ENCODE results near the gene IRS1.

The IRS1 gene

DNA sequence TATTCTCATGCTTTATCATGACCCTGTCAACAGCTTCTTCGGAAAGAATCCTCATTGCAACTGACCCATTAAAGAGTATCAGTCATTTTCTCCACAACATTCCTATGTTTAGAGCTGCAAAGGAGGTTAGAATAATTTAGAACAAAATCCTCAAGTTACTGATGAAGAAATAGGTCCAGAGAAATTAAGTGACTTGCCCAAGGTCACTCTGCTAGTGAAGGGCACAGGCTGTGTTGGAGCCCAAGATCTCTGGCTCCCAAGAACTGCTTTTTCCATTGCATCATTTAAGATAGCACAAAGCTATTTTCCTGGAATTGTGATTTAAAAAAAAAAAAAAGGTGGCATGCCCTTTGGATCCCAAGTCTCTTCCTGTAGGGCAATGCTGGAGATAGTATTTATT, 9.6 kb downstream of the IRS1 start:
- DNase-seq (ENCODE audit: low read depth), result no peak

DNA sequence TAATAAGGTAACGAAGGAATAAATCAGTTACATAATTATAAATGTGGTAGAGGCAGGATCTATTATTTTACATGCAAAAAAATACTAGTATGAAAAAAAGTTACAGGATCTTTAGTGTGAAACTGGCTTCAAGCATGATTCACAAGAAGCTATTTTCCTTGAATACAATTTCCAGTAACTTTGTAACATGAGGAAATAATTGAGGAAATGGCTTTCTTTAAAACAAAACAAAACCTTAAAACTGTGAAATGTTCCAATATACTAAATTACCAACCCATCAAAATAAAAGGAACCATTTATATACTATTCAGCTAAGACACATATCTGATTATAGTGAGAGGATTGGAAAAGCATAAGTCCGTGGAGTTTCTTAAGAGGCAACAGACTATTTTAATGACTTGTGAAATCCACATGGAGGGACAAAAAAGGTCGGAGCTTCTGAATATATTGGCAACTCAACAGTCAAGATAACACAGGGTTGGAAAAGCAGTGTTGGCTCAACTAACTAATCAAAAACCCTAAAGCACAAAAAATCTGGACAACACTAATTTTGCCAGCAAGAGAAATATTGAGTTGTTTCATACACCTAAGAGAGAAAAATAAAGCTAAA, 10.6 kb downstream of the IRS1 start:
- DNase-seq (ENCODE audit: low read depth), result no peak

DNA sequence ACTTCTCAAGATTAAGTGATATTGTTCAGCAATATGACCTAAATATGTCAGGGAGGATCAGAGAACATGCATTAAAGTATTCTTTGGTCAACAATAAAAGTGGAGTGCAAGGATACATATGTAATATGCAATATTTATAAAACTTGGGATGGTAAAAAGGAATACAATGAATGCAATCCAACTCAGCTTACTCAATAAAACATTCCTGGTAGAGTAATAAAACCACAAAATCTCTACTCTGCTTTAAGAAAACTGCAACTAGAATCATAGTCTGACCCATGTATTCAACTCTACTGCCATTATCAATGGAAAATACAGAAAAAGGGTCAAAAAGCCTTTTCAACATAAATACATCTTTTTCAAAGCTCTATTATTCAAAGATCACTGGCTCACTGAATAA, 11.6 kb downstream of the IRS1 start:
- DNase-seq (ENCODE audit: low read depth), result no peak

DNA sequence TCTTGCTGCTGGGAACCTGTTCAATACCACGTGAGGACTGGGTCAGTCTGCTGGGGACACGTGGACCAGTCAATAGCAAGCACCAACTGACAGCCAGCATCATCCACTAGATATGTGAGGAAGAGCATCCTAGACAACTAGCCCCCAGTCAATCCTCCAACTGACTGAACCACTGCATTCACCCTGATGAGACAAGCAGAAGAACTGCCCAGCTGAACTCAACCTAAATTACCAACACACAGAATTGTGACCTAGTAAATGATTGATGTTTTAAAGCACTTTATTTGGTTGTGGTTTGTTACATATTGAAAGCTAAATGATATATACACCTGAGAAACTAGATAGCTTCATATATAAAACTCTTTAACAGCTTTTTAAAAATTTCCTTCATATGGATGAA, 15.7 kb downstream of the IRS1 start:
- no peak for DNase-seq (ENCODE audit: low read depth)

DNA sequence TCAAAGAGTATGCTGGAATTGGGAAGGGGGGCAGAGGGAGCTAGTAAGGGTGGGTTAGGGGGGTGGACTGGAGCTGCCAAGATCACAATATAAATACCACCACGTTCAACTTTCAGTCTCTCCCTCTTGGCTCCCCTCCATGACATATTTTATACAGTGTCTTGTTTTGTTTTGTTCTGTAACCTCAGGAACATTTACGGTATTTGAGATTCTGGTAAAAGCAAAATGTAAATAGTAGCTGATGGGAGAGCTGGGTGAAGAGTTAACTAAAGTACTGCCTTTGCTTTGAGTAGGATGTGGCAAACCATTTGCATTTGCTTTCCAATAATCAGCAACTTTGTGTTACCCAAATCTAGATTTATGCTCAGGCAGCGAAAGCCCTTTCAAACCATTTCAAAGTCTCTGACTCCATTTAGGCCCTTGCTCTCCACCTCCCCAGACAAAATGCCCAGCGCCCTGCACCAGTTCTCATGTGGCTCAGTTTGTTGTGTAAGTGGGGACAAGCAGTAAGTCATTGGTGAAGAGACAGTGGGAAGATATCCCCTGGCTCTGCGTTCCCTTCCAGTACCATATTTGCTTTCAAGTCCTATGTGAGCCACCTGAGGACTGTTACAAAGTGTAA, 17.4 kb downstream of the IRS1 start:
- DNase-seq (ENCODE audit: low read depth), result no peak

DNA sequence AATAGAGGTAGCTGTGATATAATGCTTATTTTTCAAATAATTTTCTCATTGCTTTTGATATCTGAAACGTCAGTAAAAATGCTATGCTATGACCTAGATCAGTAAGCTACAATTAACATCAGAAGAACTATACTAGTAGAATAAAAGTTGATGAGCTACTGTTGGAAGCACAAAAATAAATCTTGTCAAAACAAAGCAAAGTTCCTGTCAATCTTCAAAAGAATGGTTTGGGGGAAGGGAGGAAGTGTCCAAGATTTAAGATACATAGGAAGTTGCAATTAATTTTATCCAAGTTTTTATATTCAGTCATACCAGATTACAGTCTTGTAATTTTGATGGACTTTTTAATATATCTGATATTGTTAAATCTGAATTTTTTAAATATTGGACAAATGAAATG, 19.2 kb downstream of the IRS1 start:
- DNase-seq (ENCODE audit: low read depth), result no peak

DNA sequence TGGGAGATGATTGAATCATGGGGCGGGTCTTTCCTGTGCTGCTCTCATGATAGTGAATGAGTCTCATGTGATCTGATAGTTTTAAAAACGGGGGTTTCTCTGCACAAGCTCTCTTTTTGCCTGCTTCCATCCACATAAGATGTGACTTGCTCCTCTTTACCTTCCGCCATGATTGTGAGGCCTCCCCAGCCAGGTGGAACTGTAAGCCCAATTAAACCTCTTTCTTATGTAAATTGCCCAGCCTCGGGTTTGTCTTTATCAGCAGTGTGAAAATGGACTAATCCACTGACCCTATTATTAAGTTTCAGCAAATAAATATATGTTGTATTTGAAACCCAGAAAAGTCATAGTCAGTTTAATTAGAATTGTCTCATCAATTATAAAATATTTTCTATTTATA, 22.0 kb downstream of the IRS1 start:
- no peak for DNase-seq (ENCODE audit: low read depth)

DNA sequence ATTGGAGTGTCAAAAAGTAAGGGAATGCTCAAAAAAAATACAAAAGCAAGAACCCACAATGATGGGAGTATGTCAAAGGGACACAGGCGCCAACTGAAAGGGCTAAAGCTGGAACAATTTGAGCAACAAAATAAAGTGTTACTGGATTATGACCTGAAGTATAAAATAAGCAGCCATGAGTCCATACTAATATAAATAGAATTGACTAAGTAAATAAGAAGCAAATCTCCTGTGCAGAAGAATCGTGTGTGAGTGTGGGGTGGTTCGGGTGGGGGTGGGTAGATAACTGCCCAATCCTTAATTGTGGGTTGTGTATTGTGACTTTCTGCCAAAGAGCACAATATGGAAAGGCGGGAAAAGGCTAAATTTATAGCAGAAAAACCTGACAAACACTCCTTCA, 23.5 kb downstream of the IRS1 start:
- no peak for DNase-seq (ENCODE audit: low read depth)

DNA sequence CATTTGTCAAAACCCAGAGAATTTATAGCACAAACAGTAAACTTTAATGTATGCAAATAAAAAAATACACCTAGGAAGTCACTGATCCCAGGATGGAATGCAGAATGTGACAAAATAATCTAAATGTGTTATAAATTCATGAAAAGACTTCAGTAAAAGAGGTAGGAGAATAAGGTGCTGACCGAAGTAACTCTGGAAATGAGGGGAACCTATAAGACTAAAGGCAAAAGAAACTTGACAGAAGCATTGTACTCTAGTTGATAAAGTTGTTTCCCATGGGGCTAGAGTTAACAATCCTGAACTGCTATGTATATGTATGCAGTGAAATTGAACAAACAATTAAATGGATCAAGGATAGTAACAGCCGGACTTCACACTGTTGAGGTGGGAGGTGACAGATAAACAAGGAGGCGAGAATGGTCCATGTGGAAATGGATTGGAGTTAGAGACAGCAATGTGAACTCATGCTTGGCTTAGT, 24.5 kb downstream of the IRS1 start:
- DNase-seq (ENCODE audit: low read depth), result no peak

DNA sequence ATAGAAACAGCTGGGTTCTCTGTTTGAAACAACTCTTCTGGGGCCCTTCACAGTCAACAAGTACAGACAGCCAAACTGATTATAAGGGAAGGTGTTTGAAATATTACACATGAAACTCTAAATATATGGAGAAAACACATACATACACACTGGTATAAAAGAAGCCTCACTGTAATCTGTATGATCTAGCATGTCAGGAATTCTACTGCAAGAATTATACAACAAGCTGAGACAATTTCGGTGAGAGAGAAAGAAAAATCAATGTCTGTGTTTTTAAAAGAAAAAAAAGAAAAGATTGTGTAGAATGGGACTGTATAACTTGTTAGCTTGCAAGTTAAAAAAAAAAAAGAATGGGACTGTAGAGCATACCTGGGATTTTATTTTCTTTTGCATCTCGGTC, 26.3 kb downstream of the IRS1 start:
- no peak for DNase-seq (ENCODE audit: low read depth)

DNA sequence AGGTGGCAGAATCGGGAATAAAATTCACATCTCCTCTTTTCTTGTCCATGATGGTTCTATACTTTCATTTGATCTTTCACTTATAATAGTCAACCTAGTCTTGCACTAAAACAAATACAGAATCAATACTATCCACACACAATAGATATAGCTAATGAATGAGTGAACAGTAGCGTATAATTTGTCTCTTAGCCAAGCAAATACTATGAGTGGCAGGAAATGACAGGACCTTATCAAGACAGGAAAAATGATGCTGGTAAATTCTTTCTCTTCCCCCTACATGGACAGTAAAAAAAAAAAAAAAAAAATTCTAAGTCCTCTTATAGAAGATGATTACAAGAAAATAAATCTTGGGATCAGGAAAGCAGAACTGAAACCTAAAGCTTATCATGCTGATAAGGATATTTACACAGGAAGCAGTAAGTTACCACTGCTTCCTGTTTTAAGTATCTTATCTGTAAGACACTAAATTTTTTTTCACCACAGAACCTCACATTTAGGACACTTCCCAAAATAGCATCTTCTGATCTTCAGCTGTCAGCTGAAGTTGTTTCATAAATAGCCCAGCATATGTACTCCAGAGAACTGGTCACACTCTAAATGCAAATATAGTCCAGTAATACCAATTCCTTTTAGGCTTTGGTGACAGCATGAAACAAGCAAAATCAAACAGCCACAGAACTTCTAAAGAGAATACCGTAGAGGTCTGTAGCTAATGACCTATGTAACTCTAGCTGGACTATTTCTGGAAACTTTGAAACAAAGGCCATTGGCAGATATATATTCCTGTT, 27.0 kb downstream of the IRS1 start:
- no peak for DNase-seq (ENCODE audit: low read depth)

DNA sequence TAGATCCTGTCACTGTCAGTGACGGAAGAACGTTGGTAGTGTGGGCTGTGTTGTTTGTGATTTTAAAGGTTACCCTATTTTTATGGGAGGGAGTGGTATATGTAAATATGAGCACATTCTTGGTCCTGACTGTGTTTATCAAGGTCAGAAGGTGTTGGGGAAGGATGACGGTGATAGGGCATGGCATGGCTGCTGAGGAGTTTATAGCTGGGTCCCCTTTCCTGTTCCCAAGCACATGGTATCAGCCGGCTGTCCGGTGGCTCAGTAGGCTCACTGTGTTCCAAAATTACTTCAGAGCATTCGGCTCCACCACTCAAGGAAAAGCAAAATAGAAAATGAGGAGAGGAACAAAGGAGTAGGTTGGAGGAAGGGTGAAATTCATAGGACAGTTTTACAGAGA, 28.6 kb downstream of the IRS1 start:
- no peak for DNase-seq (ENCODE audit: low read depth)

DNA sequence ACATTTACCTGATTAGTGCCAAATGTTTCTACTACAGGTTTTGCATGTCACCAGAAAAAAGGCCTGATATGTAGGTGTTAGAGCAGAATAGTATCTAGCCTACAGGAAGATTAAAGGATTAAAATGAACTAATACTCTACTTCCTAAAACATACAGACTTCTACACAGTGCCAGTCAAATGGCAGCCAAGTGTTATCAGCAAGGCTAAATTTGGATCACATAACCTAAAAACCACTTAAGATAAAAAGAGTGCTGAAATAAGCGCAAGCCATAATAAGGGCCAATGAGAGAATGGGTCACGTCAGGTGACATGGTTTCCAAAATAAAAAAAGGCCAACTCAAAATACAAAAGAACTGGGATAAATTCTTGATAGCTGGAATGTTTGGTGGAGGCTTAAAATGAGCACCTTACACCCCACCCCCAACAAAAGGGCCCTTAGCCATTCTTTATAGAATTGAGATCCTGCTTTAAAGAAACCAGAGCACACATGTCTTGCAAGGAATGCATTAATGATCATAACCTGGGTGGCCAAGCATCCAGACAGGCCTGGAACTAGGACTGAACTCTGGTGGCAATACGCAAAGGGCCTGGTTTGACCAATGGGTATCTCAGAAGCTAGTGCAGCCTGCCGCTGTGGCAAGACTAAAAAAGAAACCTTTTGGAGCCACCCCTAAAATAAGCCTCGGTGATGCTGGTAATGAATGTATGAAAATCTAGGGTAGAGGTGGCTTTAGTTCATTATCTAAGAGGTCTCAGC, 32.4 kb downstream of the IRS1 start:
- no peak for DNase-seq (ENCODE audit: low read depth)

DNA sequence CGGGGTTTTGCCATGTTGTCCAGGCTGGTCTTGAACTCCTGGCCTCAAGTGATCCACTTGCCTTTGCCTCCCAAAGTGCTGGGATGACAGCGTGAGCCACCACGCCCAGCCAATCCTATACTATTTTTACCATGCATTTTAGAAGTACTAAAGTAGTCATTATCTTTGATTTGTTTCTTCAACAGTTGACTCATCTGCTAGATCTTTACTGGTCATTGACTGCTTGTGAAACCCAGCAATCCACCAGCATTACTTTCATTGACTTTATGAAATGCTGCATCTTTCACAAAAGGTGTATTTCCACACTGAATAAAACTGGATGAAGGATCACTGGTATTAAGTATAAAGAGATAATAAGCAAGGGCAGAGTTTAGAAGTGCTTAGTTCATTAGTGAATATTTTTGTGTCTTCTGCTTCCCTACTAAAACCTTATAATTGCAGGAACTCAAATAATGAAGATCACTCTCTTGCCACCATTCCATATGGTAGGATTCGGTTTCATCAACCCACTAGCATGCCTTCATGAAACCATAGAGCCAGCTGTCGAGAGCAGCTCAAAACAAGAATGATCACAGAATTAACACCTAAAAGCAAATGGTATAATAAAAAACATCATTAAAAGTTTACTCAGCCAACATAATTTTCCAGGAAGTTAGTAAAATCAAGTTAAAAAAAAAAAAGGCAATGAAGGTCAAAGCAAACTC, 33.1 kb downstream of the IRS1 start:
- DNase-seq (ENCODE audit: low read depth), result no peak

DNA sequence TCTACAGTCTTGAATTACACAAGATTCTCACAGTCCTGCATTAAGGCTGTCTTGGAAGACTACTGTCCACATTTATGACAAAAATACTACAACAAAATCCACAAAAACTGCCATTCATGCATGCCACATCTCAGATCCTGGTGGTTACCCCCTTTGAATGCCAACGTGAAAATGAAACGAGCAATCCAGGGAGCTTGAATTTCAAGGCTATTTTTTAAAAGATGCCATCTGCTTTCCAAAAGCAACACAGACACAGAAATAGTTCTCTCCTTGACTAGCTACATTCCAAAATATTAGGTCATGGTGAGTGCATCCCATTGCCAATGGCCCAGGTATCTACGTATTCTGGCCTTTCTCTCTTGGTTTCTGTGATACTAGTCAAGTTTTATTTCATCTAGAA, 36.3 kb downstream of the IRS1 start:
- peak; percentile 12 for DNase-seq (ENCODE audit: low read depth)

DNA sequence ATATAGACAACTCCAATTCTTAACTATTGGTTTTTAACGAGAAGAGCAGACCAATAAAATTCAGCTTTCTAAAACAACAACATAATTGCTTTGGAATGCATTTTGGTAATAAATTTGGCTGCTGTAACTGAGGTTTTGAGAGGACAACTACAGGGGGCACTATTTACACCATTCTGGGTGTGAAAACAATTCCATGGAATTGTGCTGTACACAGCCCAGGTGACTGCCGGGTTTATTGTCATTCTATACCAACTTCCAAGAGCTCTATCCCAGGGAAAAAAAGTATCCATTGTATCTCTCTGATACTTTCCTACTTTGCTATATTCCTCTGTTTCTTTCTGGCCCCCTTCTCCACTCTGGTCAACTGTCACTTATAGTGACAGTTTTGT, 38.4 kb downstream of the IRS1 start:
- DNase-seq (ENCODE audit: low read depth), result no peak

DNA sequence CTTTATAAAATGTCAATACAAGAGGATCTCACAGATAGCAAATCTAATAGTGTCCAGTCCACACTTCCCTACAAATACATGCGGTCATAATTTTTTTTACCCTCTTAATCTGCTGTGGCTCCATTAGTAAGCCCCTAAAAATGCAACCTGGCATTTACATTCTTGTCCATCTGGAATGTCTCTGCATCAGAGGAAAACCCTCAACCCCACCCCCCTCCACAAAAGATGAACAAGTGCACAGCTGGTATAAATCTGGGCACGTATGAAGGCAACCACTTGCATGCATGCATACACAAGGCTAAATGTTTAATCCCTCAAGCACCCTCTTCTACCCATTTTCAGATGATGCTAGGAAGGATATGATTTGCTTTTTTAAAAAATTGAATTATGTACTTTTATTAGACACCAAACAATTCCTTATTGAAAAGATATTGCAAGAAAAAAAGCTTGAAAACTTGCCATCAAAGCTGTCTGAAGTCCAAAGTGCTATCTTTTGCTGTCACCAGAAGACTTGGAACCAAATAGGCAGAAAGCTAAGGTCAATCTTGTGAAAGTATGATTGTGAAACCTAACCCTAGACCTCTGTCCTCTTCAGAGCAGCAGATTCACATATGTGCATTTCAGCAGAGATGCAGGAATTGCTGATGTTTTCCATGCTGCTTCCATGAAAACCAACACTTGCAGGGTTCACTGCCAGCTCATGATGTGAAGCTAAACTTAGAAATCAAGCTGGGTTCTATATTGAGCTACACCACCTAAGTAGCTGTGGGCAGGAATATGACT, 39.0 kb downstream of the IRS1 start:
- DNase-seq (ENCODE audit: low read depth), result peak; percentile 75

DNA sequence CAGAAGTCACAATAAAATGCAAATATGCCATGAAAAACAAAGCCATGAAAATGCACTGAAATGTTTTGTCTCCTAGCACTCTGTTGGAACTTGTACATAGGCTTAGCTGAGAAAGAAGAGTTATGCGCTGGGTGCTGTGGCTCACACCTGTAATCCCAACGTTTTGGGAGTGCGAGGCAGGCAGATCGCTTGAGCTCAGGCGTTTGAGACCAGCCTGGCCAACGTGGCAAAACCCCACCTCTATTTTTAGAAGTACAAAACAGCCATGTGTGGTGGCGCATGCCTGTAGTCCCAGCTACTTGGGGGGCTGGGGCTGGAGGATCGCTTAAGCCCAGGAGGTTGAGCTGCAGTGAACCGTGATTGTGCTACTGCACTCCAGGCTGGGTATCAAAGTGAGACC, 39.9 kb downstream of the IRS1 start:
- no peak for DNase-seq (ENCODE audit: low read depth)

DNA sequence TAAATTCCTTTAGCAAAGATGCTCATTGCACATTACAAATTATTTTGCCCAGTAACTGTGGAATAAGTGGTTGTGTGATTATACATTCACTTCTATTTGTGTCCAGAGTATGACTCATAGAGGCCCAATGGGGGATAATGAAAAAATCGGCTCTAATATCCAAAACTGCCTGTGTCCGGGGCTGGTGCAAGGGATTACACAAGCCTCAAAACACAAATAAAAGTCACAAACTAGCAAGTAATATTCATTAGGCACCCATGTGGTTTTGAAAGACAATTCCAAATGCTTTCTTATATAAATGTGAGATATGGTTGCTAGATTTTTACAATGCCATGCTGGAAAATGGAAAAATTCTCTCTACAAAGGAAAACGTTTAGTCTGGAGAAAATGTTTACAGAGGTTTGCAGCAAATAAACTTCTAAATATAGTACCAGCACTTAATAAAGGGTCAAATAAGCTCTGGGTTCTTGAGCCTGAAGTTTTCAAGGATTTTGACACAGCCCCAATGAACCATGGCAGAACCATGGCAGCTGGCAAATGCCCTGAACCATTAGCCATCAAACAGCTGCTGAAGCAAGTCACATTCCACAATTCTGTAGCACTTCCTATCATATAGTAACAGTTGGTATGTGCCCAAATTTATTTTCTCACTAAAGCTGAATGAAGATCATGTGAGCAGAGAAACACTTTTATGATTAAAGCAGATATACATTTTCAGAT, 40.5 kb downstream of the IRS1 start:
- DNase-seq (ENCODE audit: low read depth), result peak; percentile 31

DNA sequence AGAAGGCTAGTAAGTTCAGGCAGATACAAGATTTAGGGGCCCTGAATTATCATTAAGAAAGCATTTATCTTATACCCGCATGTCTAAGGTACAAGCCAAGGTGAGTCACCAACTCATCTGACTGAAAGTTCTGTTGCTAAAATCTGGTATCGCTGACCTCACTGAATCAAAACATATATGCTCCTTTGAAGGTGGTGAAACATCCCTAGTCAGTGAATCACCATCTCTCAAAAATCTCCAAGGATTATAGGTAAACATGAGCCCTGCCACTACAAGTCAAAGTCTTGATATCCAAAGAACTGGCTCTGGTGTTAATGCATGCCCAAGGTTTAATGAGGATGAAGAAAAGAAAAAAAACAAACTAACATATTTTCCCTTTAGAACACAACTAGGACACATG, 43.5 kb downstream of the IRS1 start:
- peak; percentile 33 for DNase-seq (ENCODE audit: low read depth)

DNA sequence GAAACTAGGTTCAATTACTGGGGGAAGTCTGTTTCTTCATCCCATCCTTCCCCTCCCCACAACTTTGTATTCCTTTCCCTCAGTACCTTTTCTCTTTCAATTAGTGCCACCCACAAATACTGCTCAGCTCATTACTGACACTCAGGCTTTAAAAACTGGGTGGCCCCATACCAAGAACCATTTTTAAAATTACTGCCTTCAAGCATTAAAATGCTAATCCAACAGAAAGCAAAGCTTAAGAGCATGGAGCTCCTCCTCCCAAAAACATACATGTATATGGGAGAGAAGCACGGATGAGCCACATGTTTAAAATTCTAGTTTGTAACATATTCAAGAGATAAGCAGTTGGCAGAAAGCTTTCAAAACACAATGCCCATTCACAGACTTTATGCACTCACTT, 44.0 kb downstream of the IRS1 start:
- no peak for DNase-seq (ENCODE audit: low read depth)

Data from HS-27A (cell line).